HCT116 (cell line): Measurements from ENCODE around the gene COPS8. TPM values are rescaled to one million over a fixed set of nuclear protein-coding genes. Genes with fewer than 3 reads are reported as not detected.

Experiments
- ATAC-seq: fragments of 200-7000 bp; cut with Tn5 transposase; 2 replicates; pipeline ENCODE4 v1.9.1; 2020; ENCODE audit warnings: mild to moderate bottlenecking, moderate library complexity
- BruUV-seq: library from RNA; stranded (reverse); fragments of 400-500 nt; replicated peaks from 2 replicates; lab custom pipeline; 2021; lab: Mats Ljungman, UMichigan
- CTCF ChIA-PET: fragments of 300-600 bp; sonication (Branson Sonifier 250); formaldehyde crosslinking; loops from one replicate; lab custom pipeline; 2021; ENCODE audit warnings: antibody characterized with exemption; lab: Charles Lee
- POLR2A ChIA-PET: fragments of 300-600, 350-600 bp; sonication (Branson Sonifier 250); formaldehyde crosslinking; loops from one replicate; lab custom pipeline; 2021; ENCODE audit warnings: antibody characterized with exemption; lab: Charles Lee
- RAD21 ChIA-PET, 2 experiments: fragments of 300-600 bp; sonication (Branson Sonifier 250); formaldehyde crosslinking; loops; one replicate each; lab custom pipeline; 2023; ENCODE audit warnings: low total read pairs in 2 of 2; ENCODE audit not compliant: uncharacterized antibody in 2 of 2, unreplicated experiment in 2 of 2, low non-redundant PET in 1 of 2; lab: Charles Lee
- DNase-seq: peaks from one replicate; pipeline ENCODE4 v3.0.0-alpha.2; 2010; ENCODE audit warnings: low read depth, low spot score
- H2AFZ ChIP-seq: fragments of 200-600 bp; shearing (Covaris generic), sonication (generic); 2 replicates; pipeline ENCODE4 v1.6.1; 2017; ENCODE audit warnings: low read depth, mixed run types, mixed read lengths, antibody characterized with exemption, low read length; ENCODE audit not compliant: poor library complexity, severe bottlenecking
- H3K27ac ChIP-seq: 2 replicates; pipeline ENCODE4 v1.5.1; 2012; ENCODE audit warnings: low read depth, low read length
- H3K27me3 ChIP-seq: fragments of 200-600 bp; sonication (generic); 2 replicates; pipeline ENCODE4 v1.6.1; 2016; ENCODE audit warnings: mixed run types, low read length, mixed read lengths; ENCODE audit not compliant: insufficient read depth
- H3K36me3 ChIP-seq, 2 experiments: fragments of 200-500 bp in 1 of 2; fragments of 200-600 bp in 1 of 2; sonication (Bioruptor generic) in 1 of 2; sonication (generic) in 1 of 2; 2 replicates each; pipeline versions ENCODE4 v1.5.1 to v1.6.1; 2014 to 2016; ENCODE audit warnings: low read length in 2 of 2, inconsistent platforms in 1 of 2, mixed read lengths in 1 of 2, mixed run types in 1 of 2; ENCODE audit not compliant: insufficient read depth in 2 of 2, control insufficient read depth in 1 of 2
- H3K4me1 ChIP-seq, 2 experiments: fragments of 200-600 bp in 1 of 2; sonication (generic) in 1 of 2; 2 replicates each; pipeline versions ENCODE4 v1.5.1 to v1.6.1; 2012 to 2017; ENCODE audit warnings: low read length in 2 of 2, inconsistent platforms in 1 of 2, mild to moderate bottlenecking in 1 of 2, mixed read lengths in 1 of 2, mixed run types in 1 of 2, moderate library complexity in 1 of 2; ENCODE audit not compliant: insufficient read depth in 2 of 2, control insufficient read depth in 1 of 2
- H3K4me2 ChIP-seq: fragments of 200-600 bp; sonication (generic); 2 replicates; pipeline ENCODE4 v1.6.1; 2017; ENCODE audit warnings: mixed run types, low read length, mixed read lengths
- H3K4me3 ChIP-seq, 2 experiments: fragments of 200-600 bp in 1 of 2; sonication (generic) in 1 of 2; replicated peaks in 1 of 2; 2 replicates each; pipeline ENCODE4 v1.5.1; 2011 to 2016; ENCODE audit warnings: low read length in 2 of 2, control low read depth in 1 of 2, low read depth in 1 of 2, mild to moderate bottlenecking in 1 of 2, mixed read lengths in 1 of 2, mixed run types in 1 of 2
- H3K79me2 ChIP-seq: fragments of 200-600 bp; sonication (generic); 2 replicates; pipeline ENCODE4 v1.6.1; 2017; ENCODE audit warnings: mild to moderate bottlenecking, mixed run types, low read length, moderate library complexity, mixed read lengths; ENCODE audit not compliant: insufficient read depth
- H3K9ac ChIP-seq: fragments of 200-600 bp; sonication (generic); 2 replicates; pipeline ENCODE4 v1.6.1; 2016; ENCODE audit warnings: low read length, mixed read lengths
- H3K9me2 ChIP-seq: fragments of 200-600 bp; sonication (generic), shearing (Covaris generic); 2 replicates; pipeline ENCODE4 v1.6.1; 2017; ENCODE audit warnings: mixed run types, mild to moderate bottlenecking, moderate library complexity; ENCODE audit not compliant: insufficient read depth
- H3K9me3 ChIP-seq, 2 experiments: fragments of 200-500 bp in 1 of 2; fragments of 200-600 bp in 1 of 2; sonication (Bioruptor generic) in 1 of 2; sonication (generic) in 1 of 2; 2 replicates each; pipeline ENCODE4 v1.6.1; 2014 to 2017; ENCODE audit warnings: low read length in 2 of 2, mixed read lengths in 2 of 2, inconsistent platforms in 1 of 2, low read depth in 1 of 2, mild to moderate bottlenecking in 1 of 2, mixed run types in 1 of 2, moderate library complexity in 1 of 2; ENCODE audit not compliant: control insufficient read depth in 1 of 2, insufficient read depth in 1 of 2
- H4K20me1 ChIP-seq: fragments of 200-600 bp; sonication (generic), shearing (Covaris generic); 2 replicates; pipeline ENCODE4 v1.6.1; 2017; ENCODE audit warnings: mixed run types, mild to moderate bottlenecking, moderate library complexity; ENCODE audit not compliant: insufficient read depth
- EZH2 ChIP-seq: fragments of 200-600 bp; sonication (generic); IDR thresholded peaks from 2 replicates; pipeline ENCODE4 v1.6.1; 2017; ENCODE audit warnings: antibody characterized with exemption, mixed run types
- EZH2phosphoT487 ChIP-seq: fragments of 200-600 bp; IDR thresholded peaks from 2 replicates; pipeline ENCODE4 v1.6.1; 2018; ENCODE audit warnings: antibody characterized with exemption, borderline replicate concordance
- SRF ChIP-seq: IDR thresholded peaks from 2 replicates; pipeline ENCODE4 v1.6.1; 2012; ENCODE audit warnings: low read depth
- ZFX ChIP-seq: fragments of 450-650 bp; IDR thresholded peaks from 2 replicates; pipeline ENCODE4 v1.6.1; 2017
- intact Hi-C: fragments of 100-400 bp; cut with micrococcal nuclease; formaldehyde crosslinking; loops from 2 replicates; pipeline ENCODE4 v1.10.0; 2022
- total RNA-seq: library from RNA; stranded (reverse); gene quantifications from one replicate; pipeline ENCODE4 v1.2.1, GENCODE V29; 2021; ENCODE audit not compliant: unreplicated experiment
- TF ChIP-seq, protein P1 (sequence below): IDR thresholded peaks from 2 replicates; pipeline ENCODE4 v1.6.1; 2011; ENCODE audit warnings: mild to moderate bottlenecking, low read length, moderate library complexity; ENCODE audit not compliant: insufficient replicate concordance; ENCODE audit errors: extremely low read depth
- TF ChIP-seq, protein P2 (sequence below): IDR thresholded peaks from 2 replicates; pipeline ENCODE4 v1.6.1; 2012

Gene COPS8
- total RNA-seq, 1 experiment from 2014 or later, result 42.2 TPM

DNA sequence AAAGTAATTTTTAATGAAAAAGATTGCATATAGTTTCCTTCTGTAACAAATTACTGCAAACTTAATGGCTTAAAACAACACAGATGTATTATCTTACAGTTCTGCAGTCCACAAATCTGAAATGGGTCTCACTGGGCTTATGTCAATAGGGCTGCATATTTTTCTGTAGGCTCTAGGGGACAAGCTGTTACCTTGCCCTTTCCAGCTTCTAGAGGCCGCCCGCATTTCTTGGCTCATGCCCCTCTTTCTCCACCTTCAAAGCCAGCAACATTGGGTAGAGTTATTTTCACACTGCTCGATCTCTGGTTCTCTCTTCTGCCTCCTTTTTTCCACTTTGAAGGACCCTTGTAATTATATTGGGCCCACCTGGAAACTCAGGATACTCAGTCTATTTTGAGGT is 16.7 kb downstream of the COPS8 start:
- ChIA-PET RAD21 (no interaction called here), CTCF (no interaction called here), POLR2A (no interaction called here)
- no peak for ATAC-seq
- BruUV-seq, result no TSS peak
- Histone ChIP-seq H3K4me2 (no peak overlapping the region), H3K9me2 (no peaks in the 10 kb centered on the region), H4K20me1 (no peaks in the 10 kb centered on the region), H3K9ac (no peak overlapping the region), H3K4me1 (no peaks in the 10 kb centered on the region), H3K27ac (no peak overlapping the region), H2AFZ (no peak overlapping the region), H3K79me2 (no peaks in the 10 kb centered on the region), H3K9me3 (no peaks in the 10 kb centered on the region), H3K27me3 (no peaks in the 10 kb centered on the region), H3K4me3 (no peak overlapping the region), H3K36me3 (peaks cover 19 to 28% of the 10 kb centered on the region in 2 experiments)
- DNase-seq, result no peak
- TF ChIP-seq, protein P1, sequence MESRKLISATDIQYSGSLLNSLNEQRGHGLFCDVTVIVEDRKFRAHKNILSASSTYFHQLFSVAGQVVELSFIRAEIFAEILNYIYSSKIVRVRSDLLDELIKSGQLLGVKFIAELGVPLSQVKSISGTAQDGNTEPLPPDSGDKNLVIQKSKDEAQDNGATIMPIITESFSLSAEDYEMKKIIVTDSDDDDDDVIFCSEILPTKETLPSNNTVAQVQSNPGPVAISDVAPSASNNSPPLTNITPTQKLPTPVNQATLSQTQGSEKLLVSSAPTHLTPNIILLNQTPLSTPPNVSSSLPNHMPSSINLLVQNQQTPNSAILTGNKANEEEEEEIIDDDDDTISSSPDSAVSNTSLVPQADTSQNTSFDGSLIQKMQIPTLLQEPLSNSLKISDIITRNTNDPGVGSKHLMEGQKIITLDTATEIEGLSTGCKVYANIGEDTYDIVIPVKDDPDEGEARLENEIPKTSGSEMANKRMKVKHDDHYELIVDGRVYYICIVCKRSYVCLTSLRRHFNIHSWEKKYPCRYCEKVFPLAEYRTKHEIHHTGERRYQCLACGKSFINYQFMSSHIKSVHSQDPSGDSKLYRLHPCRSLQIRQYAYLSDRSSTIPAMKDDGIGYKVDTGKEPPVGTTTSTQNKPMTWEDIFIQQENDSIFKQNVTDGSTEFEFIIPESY, result no peak
- TF ChIP-seq ZFX (no peak), SRF (no peak), EZH2phosphoT487 (no peak), EZH2 (no peak)
- intact Hi-C loops, result no loop called here

DNA sequence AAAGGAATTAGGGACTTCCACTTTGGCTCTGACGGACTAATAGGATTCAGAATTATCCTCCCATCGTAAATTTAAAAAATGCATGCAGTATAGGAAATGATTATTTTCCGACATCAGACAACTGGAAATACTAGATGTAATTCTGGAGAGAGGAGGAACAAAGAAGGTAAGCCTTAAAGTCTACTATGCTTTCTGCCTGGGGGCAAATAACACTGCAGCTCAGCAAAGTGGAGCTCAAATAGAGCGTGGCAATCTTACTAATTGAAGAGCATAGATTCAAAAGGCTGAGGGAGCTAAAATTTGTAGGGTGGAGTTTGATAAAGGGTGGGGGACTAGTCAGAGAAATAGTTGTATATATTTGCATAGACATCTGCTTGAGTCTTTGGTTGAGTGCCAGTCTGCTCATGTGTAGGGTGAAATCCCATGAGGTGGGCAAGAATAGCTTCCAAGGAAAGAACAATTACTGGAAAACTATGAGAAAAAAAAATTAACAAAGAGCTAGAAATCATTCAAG is 23.8 kb downstream of the COPS8 start:
- Histone ChIP-seq H3K36me3 (no peaks in the 10 kb centered on the region), H4K20me1 (no peaks in the 10 kb centered on the region), H3K4me2 (no peak overlapping the region), H3K9me2 (peaks cover 2% of the 10 kb centered on the region; the same call in 1 of the 2 replicates), H3K9me3 (no peaks in the 10 kb centered on the region), H3K4me1 (no peaks in the 10 kb centered on the region), H3K79me2 (no peaks in the 10 kb centered on the region), H3K4me3 (no peak overlapping the region), H2AFZ (no peak overlapping the region), H3K9ac (no peak overlapping the region), H3K27me3 (no peaks in the 10 kb centered on the region), H3K27ac (no peak overlapping the region)
- CTCF ChIA-PET, result no interaction called here
- ATAC-seq (no peak), DNase-seq (no peak)
- BruUV-seq, result no TSS peak
- intact Hi-C loops, result no loop called here
- TF ChIP-seq, protein P2, sequence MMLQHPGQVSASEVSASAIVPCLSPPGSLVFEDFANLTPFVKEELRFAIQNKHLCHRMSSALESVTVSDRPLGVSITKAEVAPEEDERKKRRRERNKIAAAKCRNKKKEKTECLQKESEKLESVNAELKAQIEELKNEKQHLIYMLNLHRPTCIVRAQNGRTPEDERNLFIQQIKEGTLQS, result no peak
- no peak for TF ChIP-seq SRF
- RAD21 ChIA-PET, result no interaction called here
- POLR2A ChIA-PET, result no interaction called here
